Prostate gland (tissue), 2 donors: ENCODE results near the gene STOX2.

Source experiments
- POLR2A ChIP-seq: fragments of 450-650 bp; IDR thresholded peaks from one replicate; pipeline ENCODE4 v1.6.1; 2016; ENCODE audit warnings: antibody characterized with exemption, mild to moderate bottlenecking
- TF ChIP-seq, protein P1 (sequence below), 4 experiments: fragments of 200-600 bp in 2 of 4; fragments of 450-650 bp in 2 of 4; sonication (generic) in 2 of 4; IDR thresholded peaks; 1 replicate in 3 of 4; 2 replicates in 1 of 4; pipeline ENCODE4 v1.5.1; 2016 to 2019; ENCODE audit warnings: antibody characterized with exemption in 4 of 4, mild to moderate bottlenecking in 2 of 4, moderate library complexity in 2 of 4

DNA sequence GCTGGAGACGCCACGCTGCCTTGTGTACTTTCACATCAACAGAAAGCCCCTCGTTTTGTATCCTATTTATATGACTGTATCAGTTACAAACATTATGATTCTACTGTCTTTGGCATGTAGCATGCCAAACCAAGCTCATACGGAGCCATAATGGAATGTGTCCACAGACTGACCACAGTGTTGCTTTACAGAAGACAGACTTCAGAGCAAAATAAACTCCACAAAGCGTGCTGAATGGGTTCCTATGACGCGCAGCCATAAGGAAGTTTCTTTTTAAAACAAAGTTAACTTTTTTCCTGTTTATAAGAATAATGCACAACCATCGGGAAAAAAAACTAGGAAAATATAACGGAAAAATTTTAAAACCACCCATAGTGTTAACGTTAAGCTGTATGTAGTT lies 136.0 kb downstream of the STOX2 start:
- TF ChIP-seq, protein P1, sequence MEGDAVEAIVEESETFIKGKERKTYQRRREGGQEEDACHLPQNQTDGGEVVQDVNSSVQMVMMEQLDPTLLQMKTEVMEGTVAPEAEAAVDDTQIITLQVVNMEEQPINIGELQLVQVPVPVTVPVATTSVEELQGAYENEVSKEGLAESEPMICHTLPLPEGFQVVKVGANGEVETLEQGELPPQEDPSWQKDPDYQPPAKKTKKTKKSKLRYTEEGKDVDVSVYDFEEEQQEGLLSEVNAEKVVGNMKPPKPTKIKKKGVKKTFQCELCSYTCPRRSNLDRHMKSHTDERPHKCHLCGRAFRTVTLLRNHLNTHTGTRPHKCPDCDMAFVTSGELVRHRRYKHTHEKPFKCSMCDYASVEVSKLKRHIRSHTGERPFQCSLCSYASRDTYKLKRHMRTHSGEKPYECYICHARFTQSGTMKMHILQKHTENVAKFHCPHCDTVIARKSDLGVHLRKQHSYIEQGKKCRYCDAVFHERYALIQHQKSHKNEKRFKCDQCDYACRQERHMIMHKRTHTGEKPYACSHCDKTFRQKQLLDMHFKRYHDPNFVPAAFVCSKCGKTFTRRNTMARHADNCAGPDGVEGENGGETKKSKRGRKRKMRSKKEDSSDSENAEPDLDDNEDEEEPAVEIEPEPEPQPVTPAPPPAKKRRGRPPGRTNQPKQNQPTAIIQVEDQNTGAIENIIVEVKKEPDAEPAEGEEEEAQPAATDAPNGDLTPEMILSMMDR (IDR thresholded peaks at IDR 0.05): no peak
- TF ChIP-seq POLR2A: no peak
